Activated CD8-positive, alpha-beta T cell treated with anti-CD3 and anti-CD28 coated beads for 36 hours (primary cell): Measurements from ENCODE around the gene DHX30. TPM values are rescaled to one million over a fixed set of nuclear protein-coding genes. Genes with fewer than 3 reads are reported as not detected.

Experiments
- ATAC-seq: fragments of 200-7000 bp; cut with Tn5 transposase; one replicate; pipeline ENCODE4 v1.10.0; 2021; ENCODE audit warnings: mild to moderate bottlenecking, moderate library complexity
- CTCF ChIA-PET: fragments of 350-600 bp; sonication (Branson Sonifier 250); formaldehyde crosslinking; loops from one replicate; lab custom pipeline; 2021; ENCODE audit warnings: antibody characterized with exemption; lab: Charles Lee
- POLR2A ChIA-PET: fragments of 350-600 bp; sonication (Branson Sonifier 250); formaldehyde crosslinking; loops from one replicate; lab custom pipeline; 2021; ENCODE audit warnings: antibody characterized with exemption; lab: Charles Lee
- DNase-seq: peaks from one replicate; pipeline ENCODE4 v3.0.0-alpha.2; 2020
- H3K27ac Mint-ChIP-seq: one replicate; pipeline ENCODE4 v1.8.0; 2021; ENCODE audit warnings: mild to moderate bottlenecking, mixed read lengths
- H3K27me3 Mint-ChIP-seq: one replicate; pipeline ENCODE4 v1.8.0; 2021; ENCODE audit warnings: mixed read lengths
- H3K36me3 Mint-ChIP-seq: one replicate; pipeline ENCODE4 v1.8.0; 2021; ENCODE audit warnings: low read depth, mixed read lengths
- H3K4me1 Mint-ChIP-seq: one replicate; pipeline ENCODE4 v1.8.0; 2021; ENCODE audit warnings: low read depth, mixed read lengths
- H3K4me3 Mint-ChIP-seq: one replicate; pipeline ENCODE4 v1.8.0; 2021; ENCODE audit warnings: mild to moderate bottlenecking, moderate library complexity, mixed read lengths
- H3K9me3 Mint-ChIP-seq: one replicate; pipeline ENCODE4 v1.8.0; 2021; ENCODE audit warnings: mixed read lengths
- CTCF ChIP-seq: fragments of 200-600 bp; IDR thresholded peaks from one replicate; pipeline ENCODE4 v1.8.0; 2022; ENCODE audit warnings: antibody characterized with exemption, mild to moderate bottlenecking
- intact Hi-C: fragments of 100-400 bp; cut with micrococcal nuclease; formaldehyde crosslinking; loops from one replicate; pipeline ENCODE4 v1.10.0; 2022
- total RNA-seq, 2 experiments: library from RNA; stranded (reverse); gene quantifications; one replicate each; pipeline ENCODE4 v1.2.3, GENCODE V29; 2021

DHX30 gene
- total RNA-seq, 2 experiments from 2014 or later: 81.5 to 84.2 TPM

GRCh38 chr3:47841786-47842349 is 38.9 kb downstream of the DHX30 start:
- no peak for ATAC-seq
- intact Hi-C loops: no loop called here
- Mint-ChIP-seq H3K27ac (no peak overlapping the region), H3K27me3 (no peaks in the 10 kb centered on the region), H3K36me3 (peaks cover 38% of the 10 kb centered on the region), H3K4me3 (no peak overlapping the region), H3K9me3 (no peaks in the 10 kb centered on the region), H3K4me1 (peaks cover 3% of the 10 kb centered on the region)
- CTCF ChIA-PET: interaction anchor here (1.6 kb wide), 2 partner anchors 17 to 309 kb away, joined by 5 to 6 read pairs; no protein-coding TSS in a partner anchor
- TF ChIP-seq CTCF: no peak
- DNase-seq: no peak
- POLR2A ChIA-PET: interaction anchor here (1.0 to 2.9 kb wide), 2 partner anchors 12 to 16 kb away, joined by 3 to 10 read pairs; no protein-coding TSS in a partner anchor

GRCh38 chr3:47846186-47846879 is 43.4 kb downstream of the DHX30 start:
- Mint-ChIP-seq H3K4me1 (no peaks in the 10 kb centered on the region), H3K9me3 (no peaks in the 10 kb centered on the region), H3K27ac (no peak overlapping the region), H3K27me3 (no peaks in the 10 kb centered on the region), H3K4me3 (no peak overlapping the region), H3K36me3 (peaks cover 36% of the 10 kb centered on the region)
- DNase-seq (no peak), ATAC-seq (no peak)
- CTCF ChIA-PET: no interaction called here
- TF ChIP-seq CTCF: no peak
- POLR2A ChIA-PET: interaction anchor here (0.6 kb wide), 1 partner anchor 329 kb away, joined by 3 read pairs; no protein-coding TSS in a partner anchor
- intact Hi-C loops: no loop called here

GRCh38 chr3:47846880-47847248 is 43.9 kb downstream of the DHX30 start:
- TF ChIP-seq CTCF: no peak
- H3K36me3 Mint-ChIP-seq: peaks cover 31% of the 10 kb centered on the region
- no peaks in the 10 kb centered on the region for H3K27me3 Mint-ChIP-seq
- H3K27ac Mint-ChIP-seq: no peak overlapping the region
- intact Hi-C loops: no loop called here
- no peak overlapping the region for H3K4me3 Mint-ChIP-seq
- ATAC-seq (no peak), DNase-seq (no peak)
- H3K4me1 Mint-ChIP-seq: no peaks in the 10 kb centered on the region
- no peaks in the 10 kb centered on the region for H3K9me3 Mint-ChIP-seq
- POLR2A ChIA-PET: interaction anchor here (0.7 kb wide), 1 partner anchor 46 kb away, joined by 3 read pairs; no protein-coding TSS in a partner anchor
- CTCF ChIA-PET: no interaction called here

- H3K4me1 Mint-ChIP-seq: no peaks in the 10 kb centered on the region
- DNase-seq: no peak
- H3K36me3 Mint-ChIP-seq: peaks cover 28% of the 10 kb centered on the region
- intact Hi-C loops: no loop called here
- no peak for TF ChIP-seq CTCF
- ATAC-seq: no peak
- no peaks in the 10 kb centered on the region for H3K27me3 Mint-ChIP-seq
- ChIA-PET POLR2A (interaction anchor here (0.7 kb wide), 1 partner anchor 46 kb away, joined by 3 read pairs; no protein-coding TSS in a partner anchor), CTCF (no interaction called here)
- H3K4me3 Mint-ChIP-seq: no peak overlapping the region
- no peaks in the 10 kb centered on the region for H3K9me3 Mint-ChIP-seq
- H3K27ac Mint-ChIP-seq: no peak overlapping the region
Measured at GRCh38 chr3:47847260-47847659, 44.3 kb downstream of the DHX30 start.
